NCI-H226 (cell line): ENCODE results near the gene CD3G.
A peak's percentile ranks its signal among the peaks of the same experiment; 100 is the strongest.
"Not testable (repeated sequence)": the region's sequence is repeated elsewhere in the genome, so short reads cannot be mapped to it uniquely, and the experiment has no call there.

Experiments
- DNase-seq: peaks from one replicate; pipeline ENCODE4 v3.0.0-alpha.2; 2015

CD3G gene

DNA sequence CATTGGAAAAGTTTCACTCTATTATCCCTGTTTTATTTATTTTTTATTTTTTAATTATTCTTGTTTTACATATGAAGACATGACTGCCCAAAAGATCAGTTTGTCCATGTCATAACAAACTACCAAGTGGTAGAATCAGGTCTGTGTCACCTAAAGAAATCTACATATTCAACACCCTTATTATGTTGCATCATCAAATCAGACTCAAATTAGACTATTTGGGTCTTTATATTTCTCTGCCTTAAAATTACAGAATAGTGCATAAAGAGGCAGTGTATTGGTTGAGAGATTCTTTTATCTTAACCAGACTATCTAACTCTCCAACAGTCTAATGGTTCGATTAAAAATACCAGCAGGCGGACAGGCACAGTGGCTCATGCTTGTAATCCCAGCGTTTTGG, 38.8 kb downstream of the CD3G start:
- DNase-seq: no peak

DNA sequence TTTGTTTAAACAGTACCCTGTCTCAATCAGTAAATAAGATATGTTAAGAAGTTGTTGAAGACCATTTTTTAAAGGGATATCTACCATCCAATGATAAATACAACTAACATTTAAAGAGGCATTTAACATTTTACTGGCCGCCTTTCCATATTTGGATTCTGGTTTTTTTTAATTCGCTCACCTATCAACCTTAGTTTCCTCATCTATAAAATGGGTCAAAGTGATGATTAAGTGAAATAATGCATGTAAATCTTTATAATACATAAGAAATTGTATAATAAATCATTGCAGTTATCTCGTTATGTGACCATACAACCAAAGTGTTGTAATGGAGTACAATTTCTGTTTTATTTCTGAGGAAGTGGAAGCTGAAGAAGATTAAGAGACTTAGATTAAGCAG, 39.5 kb downstream of the CD3G start:
- no peak for DNase-seq

DNA sequence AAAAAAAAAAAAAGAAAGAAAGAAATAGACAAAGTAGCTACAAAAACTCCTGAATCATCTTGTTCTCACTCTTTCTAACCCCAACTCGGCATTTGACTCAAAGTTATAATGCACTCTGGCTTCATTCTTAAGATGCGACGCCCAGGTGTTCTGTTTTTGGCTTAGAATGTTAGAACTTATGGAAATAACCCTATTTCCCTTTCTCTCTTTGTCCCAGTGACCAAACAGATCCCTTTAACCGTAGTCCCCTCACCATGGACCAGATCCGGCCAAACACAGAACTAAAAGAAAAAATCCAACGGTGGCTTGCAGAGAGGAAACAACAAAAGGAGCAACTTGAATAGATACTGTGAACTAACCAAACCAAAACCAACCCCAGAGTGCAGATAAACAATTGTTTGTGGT, 52.0 kb downstream of the CD3G start:
- DNase-seq: no peak

DNA sequence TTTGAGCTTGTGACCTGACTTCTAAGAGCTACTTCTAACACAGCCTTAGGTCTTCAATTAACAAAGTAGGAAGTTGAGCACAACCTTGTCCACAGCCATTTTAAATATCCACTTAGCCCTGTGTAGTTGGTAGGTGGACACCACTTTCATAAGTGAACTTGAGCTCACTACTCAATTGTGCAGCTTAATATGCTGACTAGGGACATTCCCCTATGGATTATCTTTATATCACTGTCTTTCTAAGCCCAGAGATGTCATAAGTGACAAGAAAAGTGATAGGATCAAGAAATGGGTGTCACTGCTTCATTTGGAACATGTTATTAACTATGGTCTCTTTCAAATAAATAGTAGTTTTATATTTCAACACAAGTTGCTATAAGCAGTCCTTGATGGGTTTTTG, 53.3 kb downstream of the CD3G start:
- no peak for DNase-seq

DNA sequence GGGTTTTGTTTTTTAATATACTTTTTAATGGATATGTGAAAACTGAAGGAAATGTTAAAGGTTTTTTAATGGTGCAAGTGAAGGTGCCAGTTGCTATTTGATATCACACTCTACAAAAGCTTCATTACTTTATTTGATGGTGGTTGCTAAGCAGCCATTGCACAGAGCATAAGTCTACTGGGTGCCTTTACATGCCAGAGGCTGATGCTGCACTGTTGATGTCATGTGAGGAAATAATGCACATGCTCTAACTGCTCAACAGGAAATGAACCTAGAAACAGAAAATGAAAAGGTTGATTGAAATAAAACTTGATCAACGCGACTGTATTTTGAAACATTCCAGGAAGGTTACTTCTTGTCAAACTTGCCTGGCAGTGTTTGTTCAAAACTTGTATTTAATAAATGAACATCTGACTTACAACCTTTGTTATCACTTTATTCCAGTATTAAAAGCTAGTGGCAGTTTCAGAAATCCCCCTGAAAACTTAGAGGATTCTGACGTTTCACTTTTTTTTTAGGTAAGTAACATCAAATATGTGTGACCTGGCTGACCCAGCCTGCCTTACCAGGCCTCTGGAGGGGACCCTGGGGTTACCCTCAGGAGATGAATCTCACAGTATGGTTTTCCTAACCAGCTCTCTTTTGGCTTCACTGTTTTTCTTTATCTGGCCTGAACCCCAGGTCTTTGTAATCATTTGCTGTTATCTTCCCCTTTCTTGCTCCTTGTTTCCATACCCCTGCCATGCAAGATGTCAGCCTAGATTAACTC, 54.8 kb downstream of the CD3G start:
- peak; percentile 34 for DNase-seq

DNA sequence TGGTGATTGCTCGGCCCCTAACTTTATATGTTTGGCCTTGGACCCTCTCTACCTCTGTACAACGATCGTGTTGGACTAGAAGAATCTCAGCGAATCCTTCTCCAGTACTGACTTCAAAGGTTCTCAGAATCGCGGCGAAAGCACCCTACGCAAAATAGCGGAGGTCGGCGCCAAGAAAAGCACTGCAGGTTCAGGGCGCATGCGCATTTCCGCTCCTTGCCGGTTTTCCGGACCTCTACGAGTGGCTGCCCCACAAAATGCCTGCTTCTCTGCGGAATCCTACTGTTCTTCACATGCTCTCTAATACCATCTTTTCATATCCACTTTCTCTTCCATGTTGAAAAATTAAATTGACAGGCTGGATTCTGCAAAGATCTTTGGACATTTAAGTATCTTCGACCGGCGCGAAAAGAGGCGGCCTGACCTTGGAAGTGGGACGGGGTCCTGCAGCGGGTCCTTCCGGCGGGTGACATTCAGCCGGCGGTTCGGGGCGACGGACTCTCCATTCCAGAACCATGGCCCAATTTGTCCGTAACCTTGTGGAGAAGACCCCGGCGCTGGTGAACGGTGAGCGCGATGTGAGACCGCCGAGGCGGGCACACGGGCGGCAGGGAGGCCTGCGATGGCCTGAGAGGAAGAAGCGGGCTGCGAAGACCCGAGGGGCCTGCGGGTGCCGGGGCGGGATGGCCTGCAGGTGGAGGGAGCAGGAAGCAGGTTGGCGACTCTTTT, 57.2 kb downstream of the CD3G start, which contains the start of gene ATP5MG:
ATP5MG (plus strand) TSS at position 456 of the 729 bp plus-strand sequence; CDS start at position 516, 60 bp downstream.
- DNase-seq: peak; percentile 80

DNA sequence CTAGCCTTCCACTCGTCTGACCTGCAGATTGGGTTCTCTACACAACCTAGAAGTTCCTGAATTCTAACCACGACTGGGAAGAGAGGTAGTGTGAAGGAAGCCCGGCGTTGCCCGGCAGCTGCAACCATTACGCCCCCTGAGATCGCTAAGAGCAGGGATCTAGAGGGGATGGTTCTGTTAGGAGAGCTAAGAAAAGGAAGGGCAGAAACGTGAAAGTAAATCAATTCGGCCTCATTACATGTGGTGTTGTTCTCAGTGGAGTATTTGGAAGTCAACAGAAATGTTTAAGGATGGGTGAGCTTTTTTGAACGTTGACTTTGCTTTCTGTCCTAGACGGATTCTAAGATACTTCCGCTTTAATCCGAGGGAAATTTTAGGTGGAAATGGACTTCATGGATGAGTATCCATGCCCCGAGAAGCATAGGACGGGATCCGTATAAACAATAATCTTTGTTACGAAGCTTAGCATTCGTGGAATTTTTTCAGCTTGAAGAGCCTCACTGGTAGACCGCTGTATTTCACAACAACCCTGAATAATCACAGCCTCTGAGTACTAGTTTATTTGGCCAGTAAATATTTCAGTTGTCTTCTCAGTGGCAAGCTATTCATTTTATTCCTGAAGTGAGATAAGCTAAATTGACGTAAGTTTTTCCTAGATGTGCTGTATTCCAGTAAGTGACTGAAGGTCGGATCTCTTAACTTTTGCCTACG, 57.9 kb downstream of the CD3G start:
- DNase-seq: peak; percentile 60

DNA sequence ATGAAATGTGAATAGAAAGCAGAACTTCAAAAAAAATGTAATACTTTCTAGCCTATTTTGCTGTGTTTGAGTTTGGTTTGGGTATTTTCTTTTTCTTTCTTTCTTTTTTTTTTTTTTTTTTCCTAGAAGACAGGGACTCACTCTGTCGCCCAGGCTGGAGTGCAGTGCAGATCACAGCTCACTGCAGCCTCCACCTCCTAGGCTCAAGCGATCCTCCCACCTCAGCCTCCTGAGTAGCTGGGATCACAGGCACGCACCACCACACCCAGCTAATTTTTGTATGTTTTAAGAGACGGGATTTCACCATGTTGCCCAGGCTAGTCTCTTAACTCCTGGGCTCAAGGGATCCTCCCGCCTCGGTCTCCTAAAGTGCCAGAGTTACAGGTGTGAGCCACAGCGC, 58.5 kb downstream of the CD3G start:
- not testable (repeated sequence) for DNase-seq
